H1 (cell line): ENCODE data around the gene CXCL12. TPM values are rescaled to one million over a fixed set of nuclear protein-coding genes. Genes with fewer than 3 reads are reported as not detected.

ENCODE experiments used
- ASH2L ChIP-seq: fragments of 200-600, 300-600 bp; sonication (generic); IDR thresholded peaks from one replicate; pipeline ENCODE4 v1.7.1; 2017; ENCODE audit warnings: low read length
- E2F6 ChIP-seq: IDR thresholded peaks from 2 replicates; pipeline ENCODE4 v1.6.1; 2012; ENCODE audit warnings: inconsistent platforms
- HDAC6 ChIP-seq: IDR thresholded peaks from one replicate; pipeline ENCODE4 v1.7.1; 2012; ENCODE audit warnings: low read depth, mild to moderate bottlenecking, inconsistent platforms, low read length, moderate library complexity
- POU5F1 ChIP-seq: IDR thresholded peaks from 2 replicates; pipeline ENCODE4 v1.6.1; 2011; ENCODE audit warnings: low read depth, mild to moderate bottlenecking, low read length, moderate library complexity
- SP4 ChIP-seq: IDR thresholded peaks from 2 replicates; pipeline ENCODE4 v1.6.1; 2012; ENCODE audit warnings: low read length, inconsistent platforms
- TCF12 ChIP-seq: IDR thresholded peaks from 2 replicates; pipeline ENCODE4 v1.6.1; 2011; ENCODE audit warnings: low read depth, mild to moderate bottlenecking, low read length
- TEAD4 ChIP-seq: IDR thresholded peaks from 2 replicates; pipeline ENCODE4 v1.6.1; 2012; ENCODE audit warnings: low read depth, low read length, inconsistent platforms, mixed read lengths
- USF2 ChIP-seq: IDR thresholded peaks from 2 replicates; pipeline ENCODE4 v1.6.1; 2011; ENCODE audit warnings: low read length, improper control_type of control experiment
- polyA plus RNA-seq, 7 experiments: library from polyadenylated mRNA; depleted of rRNA in 3 of 7; stranded (reverse) in 5 of 7; unstranded in 2 of 7; fragments of >200 nt in 5 of 7; fragments of 200-250 nt in 2 of 7; gene quantifications; 1 replicate in 5 of 7; 2 replicates in 1 of 7; 4 replicates in 1 of 7; pipeline versions ENCODE4 v1.2.1 to v1.2.3, GENCODE V29; 2011 to 2013; ENCODE audit warnings: missing spikeins in 2 of 7, mixed read lengths in 2 of 7
- total RNA-seq: library from RNA; stranded (reverse); fragmentation: NEBNext Ultra II Directional; extraction: Animal tissue kit (Norgen Biotek cat#: 25700); gene quantifications from 2 replicates; pipeline ENCODE4 v1.2.1, GENCODE V29; 2021

The CXCL12 gene
- total and polyA plus RNA-seq, 2 of the 8 experiments (the other 6 are each of a cell fraction or from before 2014, with no cell fraction given) = 51.4 to 53.8 TPM

- no peak for TF ChIP-seq E2F6
- TF ChIP-seq POU5F1 = no peak
- no peak for TF ChIP-seq TEAD4
- no peak for TF ChIP-seq TCF12
- no peak for TF ChIP-seq ASH2L
- TF ChIP-seq USF2 = no peak
- TF ChIP-seq SP4 = no peak
- no peak for TF ChIP-seq HDAC6
These were observed 28.5 kb upstream of the CXCL12 start (continued) for GRCh38 chr10:44413416-44413815.
